Measurements from ENCODE around the gene CDK3. TPM values are rescaled to one million over a fixed set of nuclear protein-coding genes. Genes with fewer than 3 reads are reported as not detected.

Gene CDK3
- total and polyA plus RNA-seq, 8 donors, result 1.9 to 34.7 (median 3.4) TPM

- 73 to 74% methylated on average over 15 of the region's 15 CpGs for WGBS, 2 donors
- Histone ChIP-seq H3K9me3 (no peaks in the 10 kb centered on the region), H3K27ac (no peak overlapping the region), H3K4me1 (no peaks in the 10 kb centered on the region), H3K27me3 (no peaks in the 10 kb centered on the region), H3K36me3 (no peaks in the 10 kb centered on the region), H3K4me3 (no peak overlapping the region)
- no peak for TF ChIP-seq CTCF (IDR thresholded peaks at IDR 0.05)
- ATAC-seq (no peak), DNase-seq (no peak), FAIRE-seq (no peak)
- intact Hi-C loops (cut with DNase I), result no loop called here
Measured at GRCh38 chr17:76013377-76013932, 12.8 kb downstream of the CDK3 start.

- peak; percentile 92 to 99 (median 98) for TF ChIP-seq CTCF (IDR thresholded peaks at IDR 0.05)
- WGBS, 2 donors, result 21 to 24% methylated on average over 19 of the region's 19 CpGs
- no peaks in the 10 kb centered on the region for H3K36me3 ChIP-seq
- no peak overlapping the region for H3K4me3 ChIP-seq
- DNase-seq, result peak; percentile 68 to 91 (median 82)
- FAIRE-seq, result no peak
- intact Hi-C loops (cut with DNase I), result no loop called here
- no peaks in the 10 kb centered on the region for H3K4me1 ChIP-seq
- H3K27ac ChIP-seq, result no peak overlapping the region
- no peaks in the 10 kb centered on the region for H3K27me3 ChIP-seq
- ATAC-seq, result peak; percentile 87 to 98 (median 95)
- H3K9me3 ChIP-seq, result no peaks in the 10 kb centered on the region
Measured at GRCh38 chr17:76014100-76014924, 13.7 kb downstream of the CDK3 start.

GRCh38 chr17:76014925-76015261 lies 14.2 kb downstream of the CDK3 start:
- Histone ChIP-seq H3K4me1 (no peaks in the 10 kb centered on the region), H3K36me3 (no peaks in the 10 kb centered on the region), H3K9me3 (no peaks in the 10 kb centered on the region), H3K4me3 (no peak overlapping the region), H3K27ac (no peak overlapping the region), H3K27me3 (no peaks in the 10 kb centered on the region)
- ATAC-seq (peak; percentile 7 to 44 (median 14)), FAIRE-seq (no peak), DNase-seq (peak in 1 of 6 donors; percentile 41)
- 85 to 86% methylated on average over 24 to 26 of the region's 26 CpGs for WGBS, 2 donors
- intact Hi-C loops (cut with DNase I), result loop anchor here in 1 of 3 donors (5.0 kb wide), 1 partner anchor 267 kb away; no protein-coding TSS in a partner anchor
- TF ChIP-seq CTCF (IDR thresholded peaks at IDR 0.05), result no peak

GRCh38 chr17:76017481-76018339 lies 17.1 kb downstream of the CDK3 start:
- Histone ChIP-seq H3K27ac (no peak overlapping the region), H3K4me1 (no peaks in the 10 kb centered on the region), H3K36me3 (no peaks in the 10 kb centered on the region), H3K9me3 (no peaks in the 10 kb centered on the region), H3K4me3 (no peak overlapping the region), H3K27me3 (no peaks in the 10 kb centered on the region)
- FAIRE-seq (no peak), ATAC-seq (no peak), DNase-seq (no peak)
- intact Hi-C loops (cut with DNase I), result loop anchor here in 1 of 3 donors (5.0 kb wide), 1 partner anchor 265 kb away; no protein-coding TSS in a partner anchor
- no peak for TF ChIP-seq CTCF (IDR thresholded peaks at IDR 0.05)
- 78 to 85% methylated on average over 20 to 21 of the region's 21 CpGs for WGBS, 2 donors
